ENCODE results near the gene TTC21A.

Gene TTC21A

GRCh38 chr3:39136533-39137434, 29.3 kb downstream of the TTC21A start:
- no peaks in the 10 kb centered on the region for H3K36me3 ChIP-seq (ENCODE audit: low read length)
- H3K27ac ChIP-seq (ENCODE audit: low read depth, low read length) = no peak overlapping the region
- H3K9me3 ChIP-seq (ENCODE audit: insufficient read depth, low read length) = no peaks in the 10 kb centered on the region
- TF ChIP-seq EZH2phosphoT487 (conservative IDR thresholded peaks at IDR 0.05; ENCODE audit: low read length) = no peak
- H3K4me3 ChIP-seq (ENCODE audit: insufficient read depth, low read length, poor library complexity, severe bottlenecking) = no peak overlapping the region
- no peak overlapping the region for H2AFZ ChIP-seq (ENCODE audit: low read depth, low read length, severe bottlenecking)
- H4K20me1 ChIP-seq (ENCODE audit: low read depth, low read length) = no peaks in the 10 kb centered on the region
- H3F3A ChIP-seq (ENCODE audit: insufficient read depth) = no peaks in the 10 kb centered on the region
- H3K27me3 ChIP-seq (ENCODE audit: low read length) = no peaks in the 10 kb centered on the region
- H3K79me2 ChIP-seq (ENCODE audit: insufficient read depth, low read length) = no peaks in the 10 kb centered on the region
- no peak overlapping the region for H3K4me2 ChIP-seq (ENCODE audit: low read depth, low read length, poor library complexity, severe bottlenecking)
- no peak overlapping the region for H3K9ac ChIP-seq (ENCODE audit: low read length)
- H3K9me2 ChIP-seq (replicated peaks; ENCODE audit: insufficient read depth, low read length) = no peaks in the 10 kb centered on the region

GRCh38 chr3:39137435-39137936, 30.0 kb downstream of the TTC21A start:
- Histone ChIP-seq H2AFZ (ENCODE audit: low read depth, low read length, severe bottlenecking) (no peak overlapping the region), H3K9ac (ENCODE audit: low read length) (no peak overlapping the region), H3K9me3 (ENCODE audit: insufficient read depth, low read length) (no peaks in the 10 kb centered on the region), H3K79me2 (ENCODE audit: insufficient read depth, low read length) (no peaks in the 10 kb centered on the region), H3K4me3 (ENCODE audit: insufficient read depth, low read length, poor library complexity, severe bottlenecking) (no peak overlapping the region), H3F3A (ENCODE audit: insufficient read depth) (no peaks in the 10 kb centered on the region), H3K9me2 (replicated peaks; ENCODE audit: insufficient read depth, low read length) (no peaks in the 10 kb centered on the region), H4K20me1 (ENCODE audit: low read depth, low read length) (no peaks in the 10 kb centered on the region), H3K36me3 (ENCODE audit: low read length) (no peaks in the 10 kb centered on the region), H3K4me2 (ENCODE audit: low read depth, low read length, poor library complexity, severe bottlenecking) (no peak overlapping the region), H3K27me3 (ENCODE audit: low read length) (no peaks in the 10 kb centered on the region), H3K27ac (ENCODE audit: low read depth, low read length) (no peak overlapping the region)
- TF ChIP-seq EZH2phosphoT487 (conservative IDR thresholded peaks at IDR 0.05; ENCODE audit: low read length) (no peak), CTCF (IDR thresholded peaks at IDR 0.05; ENCODE audit: insufficient read depth, low read length, poor library complexity, severe bottlenecking) (no peak)

GRCh38 chr3:39137991-39138803, 30.7 kb downstream of the TTC21A start:
- no peaks in the 10 kb centered on the region for H3K27me3 ChIP-seq (ENCODE audit: low read length)
- no peaks in the 10 kb centered on the region for H3K9me2 ChIP-seq (replicated peaks; ENCODE audit: insufficient read depth, low read length)
- no peaks in the 10 kb centered on the region for H4K20me1 ChIP-seq (ENCODE audit: low read depth, low read length)
- H2AFZ ChIP-seq (ENCODE audit: low read depth, low read length, severe bottlenecking) = no peak overlapping the region
- H3K9me3 ChIP-seq (ENCODE audit: insufficient read depth, low read length) = no peaks in the 10 kb centered on the region
- H3K27ac ChIP-seq (ENCODE audit: low read depth, low read length) = no peak overlapping the region
- no peak overlapping the region for H3K4me2 ChIP-seq (ENCODE audit: low read depth, low read length, poor library complexity, severe bottlenecking)
- H3K36me3 ChIP-seq (ENCODE audit: low read length) = no peaks in the 10 kb centered on the region
- no peak overlapping the region for H3K9ac ChIP-seq (ENCODE audit: low read length)
- H3K4me3 ChIP-seq (ENCODE audit: insufficient read depth, low read length, poor library complexity, severe bottlenecking) = no peak overlapping the region
- no peaks in the 10 kb centered on the region for H3K79me2 ChIP-seq (ENCODE audit: insufficient read depth, low read length)
- H3F3A ChIP-seq (ENCODE audit: insufficient read depth) = no peaks in the 10 kb centered on the region
- no peak for TF ChIP-seq CTCF (IDR thresholded peaks at IDR 0.05; ENCODE audit: insufficient read depth, low read length, poor library complexity, severe bottlenecking)
- no peak for TF ChIP-seq EZH2phosphoT487 (conservative IDR thresholded peaks at IDR 0.05; ENCODE audit: low read length)
